Skeletal muscle satellite cell (primary cell): ENCODE measurements around the gene MST1R.
"Not testable (repeated sequence)": the region's sequence is repeated elsewhere in the genome, so short reads cannot be mapped to it uniquely, and the experiment has no call there.

ENCODE experiments used
- H3K27me3 ChIP-seq: 2 replicates; pipeline ENCODE4 v1.7.0; 2013; ENCODE audit warnings: low read length; ENCODE audit not compliant: control insufficient read depth, insufficient read depth
- H3K36me3 ChIP-seq: 2 replicates; pipeline ENCODE4 v1.7.0; 2013; ENCODE audit warnings: mild to moderate bottlenecking, control low read depth, low read length; ENCODE audit not compliant: insufficient read depth
- H3K4me1 ChIP-seq: 2 replicates; pipeline ENCODE4 v1.7.0; 2013; ENCODE audit warnings: low read length; ENCODE audit not compliant: control insufficient read depth, insufficient read depth
- H3K4me2 ChIP-seq: 2 replicates; pipeline ENCODE4 v1.7.0; 2013; ENCODE audit warnings: mild to moderate bottlenecking, low read length
- H3K4me3 ChIP-seq: 2 replicates; pipeline ENCODE4 v1.7.0; 2013; ENCODE audit warnings: low read length
- H3K9ac ChIP-seq: 2 replicates; pipeline ENCODE4 v1.7.0; 2013; ENCODE audit warnings: mild to moderate bottlenecking, low read depth, low read length, moderate library complexity
- H3K9me3 ChIP-seq: replicated peaks from 2 replicates; pipeline ENCODE4 v1.7.0; 2013; ENCODE audit warnings: mild to moderate bottlenecking, control low read depth, low read length

MST1R gene

GRCh38 chr3:49928481-49929017, 24.9 kb upstream of the MST1R start:
- Histone ChIP-seq H3K4me3 (peak overlapping the region; percentile 93), H3K4me1 (peaks cover 31% of the 10 kb centered on the region), H3K36me3 (no peaks in the 10 kb centered on the region), H3K9ac (no peak overlapping the region), H3K9me3 (no peaks in the 10 kb centered on the region), H3K4me2 (peak overlapping the region; percentile 100), H3K27me3 (no peaks in the 10 kb centered on the region)

GRCh38 chr3:49927798-49928197, 24.1 kb upstream of the MST1R start:
- Histone ChIP-seq H3K4me2 (peak overlapping the region; percentile 100), H3K9me3 (no peaks in the 10 kb centered on the region), H3K4me1 (peaks cover 31% of the 10 kb centered on the region), H3K27me3 (no peaks in the 10 kb centered on the region), H3K36me3 (no peaks in the 10 kb centered on the region), H3K4me3 (no peak overlapping the region), H3K9ac (no peak overlapping the region)

- Histone ChIP-seq H3K4me3 (no peak overlapping the region), H3K4me1 (peaks cover 31% of the 10 kb centered on the region), H3K27me3 (no peaks in the 10 kb centered on the region), H3K9me3 (no peaks in the 10 kb centered on the region), H3K4me2 (no peak overlapping the region), H3K9ac (no peak overlapping the region), H3K36me3 (no peaks in the 10 kb centered on the region)
Measured at GRCh38 chr3:49926117-49926728, 22.6 kb upstream of the MST1R start.

DNA sequence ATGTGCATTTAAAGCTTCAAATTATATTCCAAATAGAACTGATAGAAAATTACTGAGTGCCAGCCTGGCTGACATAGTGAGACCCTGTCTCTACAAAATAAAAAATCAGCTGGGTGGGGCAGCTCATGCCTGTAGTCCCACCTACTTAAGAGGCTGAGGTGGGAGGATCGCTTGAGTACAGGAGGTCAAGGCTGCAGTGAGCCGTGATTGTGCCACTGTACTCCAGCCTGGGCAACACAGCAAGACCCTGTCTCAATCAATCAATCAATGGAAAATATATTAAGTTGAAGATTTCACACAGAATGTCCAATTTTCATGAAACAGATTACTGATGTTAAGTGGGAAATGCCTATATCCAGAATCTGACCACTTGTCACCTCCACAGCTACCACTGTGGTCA, 21.8 kb upstream of the MST1R start:
- Histone ChIP-seq H3K9ac (no peak overlapping the region), H3K36me3 (no peaks in the 10 kb centered on the region), H3K4me3 (no peak overlapping the region), H3K4me1 (peaks cover 30% of the 10 kb centered on the region), H3K27me3 (no peaks in the 10 kb centered on the region), H3K9me3 (no peaks in the 10 kb centered on the region), H3K4me2 (no peak overlapping the region)

GRCh38 chr3:49924683-49925082, 21.0 kb upstream of the MST1R start:
- H3K9ac ChIP-seq: no peak overlapping the region
- H3K27me3 ChIP-seq: no peaks in the 10 kb centered on the region
- peak overlapping the region; percentile 1 for H3K4me2 ChIP-seq
- peaks cover 23% of the 10 kb centered on the region for H3K4me1 ChIP-seq
- H3K36me3 ChIP-seq: no peaks in the 10 kb centered on the region
- H3K9me3 ChIP-seq: no peaks in the 10 kb centered on the region
- H3K4me3 ChIP-seq: no peak overlapping the region

- H3K4me1 ChIP-seq, H3K4me2 ChIP-seq, H3K4me3 ChIP-seq, H3K9ac ChIP-seq, H3K36me3 ChIP-seq, H3K9me3 ChIP-seq, H3K27me3 ChIP-seq: not testable (repeated sequence)
Measured at GRCh38 chr3:49917806-49918590, 14.3 kb upstream of the MST1R start.

DNA sequence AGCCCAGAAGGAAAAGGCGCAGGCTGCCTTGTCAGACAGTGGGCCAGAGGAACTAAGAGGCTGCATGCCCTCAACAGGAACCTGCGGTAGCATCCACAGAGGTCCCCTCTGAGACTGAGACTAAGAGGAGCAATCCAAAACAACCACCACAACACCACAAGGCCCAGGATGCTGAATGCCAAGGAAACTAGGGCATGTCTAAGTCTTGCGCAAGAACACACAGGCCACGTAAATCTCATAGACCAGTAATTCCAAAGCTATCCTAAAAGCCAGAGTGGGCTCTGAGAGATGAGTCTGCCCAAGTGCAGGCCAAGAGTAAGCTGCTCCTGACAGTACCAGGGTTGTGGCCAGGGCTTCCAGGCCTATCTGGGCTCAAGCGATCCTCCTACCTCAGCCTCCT, 13.0 kb upstream of the MST1R start:
- Histone ChIP-seq H3K4me1 (no peaks in the 10 kb centered on the region), H3K36me3 (peaks cover 7% of the 10 kb centered on the region), H3K9ac (no peak overlapping the region), H3K4me2 (no peak overlapping the region), H3K4me3 (no peak overlapping the region), H3K27me3 (no peaks in the 10 kb centered on the region), H3K9me3 (no peaks in the 10 kb centered on the region)

GRCh38 chr3:49914906-49915305, 11.2 kb upstream of the MST1R start:
- Histone ChIP-seq H3K27me3 (no peaks in the 10 kb centered on the region), H3K4me2 (no peak overlapping the region), H3K4me1 (no peaks in the 10 kb centered on the region), H3K4me3 (no peak overlapping the region), H3K36me3 (peaks cover 19% of the 10 kb centered on the region), H3K9ac (no peak overlapping the region), H3K9me3 (no peaks in the 10 kb centered on the region)

- H3K4me2 ChIP-seq: no peak overlapping the region
- no peaks in the 10 kb centered on the region for H3K9me3 ChIP-seq
- H3K27me3 ChIP-seq: no peaks in the 10 kb centered on the region
- H3K9ac ChIP-seq: no peak overlapping the region
- no peak overlapping the region for H3K4me3 ChIP-seq
- peaks cover 28% of the 10 kb centered on the region for H3K36me3 ChIP-seq
- no peaks in the 10 kb centered on the region for H3K4me1 ChIP-seq
Measured at GRCh38 chr3:49912881-49913281, 9.2 kb upstream of the MST1R start.

- H3K4me1 ChIP-seq: peaks cover under 1% of the 10 kb centered on the region
- peaks cover 28% of the 10 kb centered on the region for H3K36me3 ChIP-seq
- no peaks in the 10 kb centered on the region for H3K9me3 ChIP-seq
- H3K4me2 ChIP-seq: no peak overlapping the region
- no peak overlapping the region for H3K9ac ChIP-seq
- H3K27me3 ChIP-seq: no peaks in the 10 kb centered on the region
- H3K4me3 ChIP-seq: no peak overlapping the region
Measured at GRCh38 chr3:49911611-49912010, 7.9 kb upstream of the MST1R start.

DNA sequence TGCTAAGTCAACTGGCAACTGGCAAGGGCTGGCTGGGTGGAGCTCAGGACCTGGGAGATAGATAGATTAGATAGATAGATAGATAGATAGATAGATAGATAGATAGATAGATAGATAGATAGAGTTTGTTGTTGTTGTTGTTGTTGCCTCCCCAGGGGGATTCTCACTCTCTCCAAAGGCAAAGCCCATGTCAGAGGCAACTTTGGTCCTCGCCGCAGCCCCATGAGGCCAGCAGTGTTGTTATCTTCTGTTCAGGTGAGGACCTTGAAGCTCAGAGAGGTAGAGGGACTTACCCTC, 7.4 kb upstream of the MST1R start:
- peaks cover 6% of the 10 kb centered on the region for H3K4me1 ChIP-seq
- no peak overlapping the region for H3K9ac ChIP-seq
- no peaks in the 10 kb centered on the region for H3K9me3 ChIP-seq
- no peak overlapping the region for H3K4me3 ChIP-seq
- H3K27me3 ChIP-seq: no peaks in the 10 kb centered on the region
- H3K36me3 ChIP-seq: peaks cover 28% of the 10 kb centered on the region
- H3K4me2 ChIP-seq: no peak overlapping the region
